ENCODE measurements around the gene FGF18.
"Not testable (repeated sequence)": the region's sequence is repeated elsewhere in the genome, so short reads cannot be mapped to it uniquely, and the experiment has no call there.

DNA sequence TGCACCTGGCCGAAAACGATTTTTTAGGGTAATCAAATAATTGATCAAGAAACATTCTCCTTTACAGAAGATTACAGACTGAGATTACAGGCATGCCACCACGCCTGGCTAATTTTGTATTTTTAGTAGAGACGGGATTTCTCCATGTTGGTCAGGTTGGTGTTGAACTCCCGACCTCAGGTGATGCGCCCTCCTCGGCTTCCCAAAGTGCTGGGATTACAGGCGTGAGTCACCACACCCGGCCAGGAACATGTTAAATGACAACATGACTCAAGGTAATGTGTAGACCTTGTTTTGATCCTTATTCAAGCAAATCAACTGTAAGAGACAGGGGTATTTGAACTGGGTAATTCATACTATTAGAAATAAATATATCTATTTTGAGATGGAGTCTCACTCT lies 35.0 kb upstream of the FGF18 start:
- TF ChIP-seq, protein P1, sequence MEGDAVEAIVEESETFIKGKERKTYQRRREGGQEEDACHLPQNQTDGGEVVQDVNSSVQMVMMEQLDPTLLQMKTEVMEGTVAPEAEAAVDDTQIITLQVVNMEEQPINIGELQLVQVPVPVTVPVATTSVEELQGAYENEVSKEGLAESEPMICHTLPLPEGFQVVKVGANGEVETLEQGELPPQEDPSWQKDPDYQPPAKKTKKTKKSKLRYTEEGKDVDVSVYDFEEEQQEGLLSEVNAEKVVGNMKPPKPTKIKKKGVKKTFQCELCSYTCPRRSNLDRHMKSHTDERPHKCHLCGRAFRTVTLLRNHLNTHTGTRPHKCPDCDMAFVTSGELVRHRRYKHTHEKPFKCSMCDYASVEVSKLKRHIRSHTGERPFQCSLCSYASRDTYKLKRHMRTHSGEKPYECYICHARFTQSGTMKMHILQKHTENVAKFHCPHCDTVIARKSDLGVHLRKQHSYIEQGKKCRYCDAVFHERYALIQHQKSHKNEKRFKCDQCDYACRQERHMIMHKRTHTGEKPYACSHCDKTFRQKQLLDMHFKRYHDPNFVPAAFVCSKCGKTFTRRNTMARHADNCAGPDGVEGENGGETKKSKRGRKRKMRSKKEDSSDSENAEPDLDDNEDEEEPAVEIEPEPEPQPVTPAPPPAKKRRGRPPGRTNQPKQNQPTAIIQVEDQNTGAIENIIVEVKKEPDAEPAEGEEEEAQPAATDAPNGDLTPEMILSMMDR (IDR thresholded peaks at IDR 0.05; ENCODE audit: low read depth, low read length): not testable (repeated sequence)
- TF ChIP-seq EZH2phosphoT487 (IDR thresholded peaks at IDR 0.05; ENCODE audit: low read depth): not testable (repeated sequence)
